ENCODE results near the gene ETV3L. TPM values are rescaled to one million over a fixed set of nuclear protein-coding genes. Genes with fewer than 3 reads are reported as not detected.

Gene ETV3L
- total RNA-seq, 1 donor from 2014 or later = not detected

DNA sequence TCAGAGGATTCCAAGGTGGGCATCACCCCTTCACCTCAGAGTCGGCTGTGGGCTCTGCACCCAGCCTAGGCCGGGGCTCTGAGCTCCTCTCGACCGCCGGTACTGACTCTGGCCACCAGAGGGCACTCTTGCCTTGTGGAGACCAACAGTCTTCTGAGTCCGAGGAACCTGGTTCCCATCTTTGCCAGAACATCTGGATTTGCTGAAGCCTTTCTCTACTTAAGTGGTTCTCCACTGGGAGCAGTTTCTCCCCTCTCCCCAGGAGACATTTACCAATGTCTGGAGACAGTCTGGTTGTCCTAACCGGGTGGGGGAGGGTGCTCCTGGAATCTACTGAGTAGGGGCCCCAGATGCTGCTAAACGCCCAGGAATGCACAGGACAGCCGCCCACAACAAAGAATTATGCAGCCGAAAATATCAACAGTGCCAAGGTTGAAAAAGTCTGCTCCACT, 9.4 kb downstream of the ETV3L start:
- H4K20me1 ChIP-seq (ENCODE audit: low read depth) = no peaks in the 10 kb centered on the region
- H3K4me3 ChIP-seq = no peak overlapping the region
- H3K27ac ChIP-seq = no peak overlapping the region
- H3K27me3 ChIP-seq = no peaks in the 10 kb centered on the region
- Mint-ChIP-seq H3K27me3 (ENCODE audit: insufficient read depth, low read depth) (peaks cover 6% of the 10 kb centered on the region), H3K36me3 (no peaks in the 10 kb centered on the region), H3K27ac (peak overlapping the region; percentile 50), H3K9me3 (no peaks in the 10 kb centered on the region), H3K4me3 (no peak overlapping the region), H3K4me1 (peaks cover 17% of the 10 kb centered on the region)
- DNase-seq (ENCODE audit: low spot score) = peak; percentile 93
- H3K9ac ChIP-seq = no peak overlapping the region
- TF ChIP-seq, protein P1, sequence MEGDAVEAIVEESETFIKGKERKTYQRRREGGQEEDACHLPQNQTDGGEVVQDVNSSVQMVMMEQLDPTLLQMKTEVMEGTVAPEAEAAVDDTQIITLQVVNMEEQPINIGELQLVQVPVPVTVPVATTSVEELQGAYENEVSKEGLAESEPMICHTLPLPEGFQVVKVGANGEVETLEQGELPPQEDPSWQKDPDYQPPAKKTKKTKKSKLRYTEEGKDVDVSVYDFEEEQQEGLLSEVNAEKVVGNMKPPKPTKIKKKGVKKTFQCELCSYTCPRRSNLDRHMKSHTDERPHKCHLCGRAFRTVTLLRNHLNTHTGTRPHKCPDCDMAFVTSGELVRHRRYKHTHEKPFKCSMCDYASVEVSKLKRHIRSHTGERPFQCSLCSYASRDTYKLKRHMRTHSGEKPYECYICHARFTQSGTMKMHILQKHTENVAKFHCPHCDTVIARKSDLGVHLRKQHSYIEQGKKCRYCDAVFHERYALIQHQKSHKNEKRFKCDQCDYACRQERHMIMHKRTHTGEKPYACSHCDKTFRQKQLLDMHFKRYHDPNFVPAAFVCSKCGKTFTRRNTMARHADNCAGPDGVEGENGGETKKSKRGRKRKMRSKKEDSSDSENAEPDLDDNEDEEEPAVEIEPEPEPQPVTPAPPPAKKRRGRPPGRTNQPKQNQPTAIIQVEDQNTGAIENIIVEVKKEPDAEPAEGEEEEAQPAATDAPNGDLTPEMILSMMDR (IDR thresholded peaks at IDR 0.05) = peak; percentile 98
- no peak for TF ChIP-seq EZH2 (IDR thresholded peaks at IDR 0.05)
- no peaks in the 10 kb centered on the region for H3K36me3 ChIP-seq
- H3K79me2 ChIP-seq (ENCODE audit: low read depth) = no peaks in the 10 kb centered on the region
- no peaks in the 10 kb centered on the region for H3F3A ChIP-seq (ENCODE audit: low read depth)
- no peak overlapping the region for H3K4me2 ChIP-seq
- no peaks in the 10 kb centered on the region for H3K9me3 ChIP-seq (ENCODE audit: low read depth)
- no peaks in the 10 kb centered on the region for H3K4me1 ChIP-seq
- peak overlapping the region; percentile 75 for H2AFZ ChIP-seq (replicated peaks)

DNA sequence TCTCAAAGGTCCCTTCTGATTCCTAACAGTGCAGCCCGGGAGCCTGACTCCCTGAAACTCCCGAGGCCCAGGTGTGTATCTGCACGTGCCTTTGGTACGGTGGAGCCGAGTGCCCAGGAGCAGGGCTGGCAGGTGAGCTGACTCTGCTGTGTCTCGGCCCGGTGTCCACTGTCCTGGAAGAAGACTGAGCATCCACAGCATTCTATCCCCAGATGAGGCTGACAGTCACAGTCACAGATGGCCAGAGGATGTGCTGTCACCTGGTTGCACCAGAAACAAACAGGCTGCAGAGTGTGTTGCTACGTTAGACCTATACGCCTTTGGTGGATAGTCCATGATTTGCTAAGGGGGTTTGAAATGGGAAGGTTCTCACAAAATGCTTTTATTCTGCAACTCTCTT, 9.8 kb downstream of the ETV3L start:
- peak overlapping the region; percentile 33 for H3K27ac Mint-ChIP-seq
- H3K4me1 Mint-ChIP-seq = peaks cover 17% of the 10 kb centered on the region
- Histone ChIP-seq H3K4me1 (no peaks in the 10 kb centered on the region), H4K20me1 (ENCODE audit: low read depth) (no peaks in the 10 kb centered on the region), H3K27ac (no peak overlapping the region), H3K27me3 (no peaks in the 10 kb centered on the region), H3K79me2 (ENCODE audit: low read depth) (no peaks in the 10 kb centered on the region), H2AFZ (replicated peaks) (no peak overlapping the region), H3K9me3 (ENCODE audit: low read depth) (no peaks in the 10 kb centered on the region), H3K4me2 (no peak overlapping the region), H3K36me3 (no peaks in the 10 kb centered on the region), H3K9ac (no peak overlapping the region), H3F3A (ENCODE audit: low read depth) (no peaks in the 10 kb centered on the region), H3K4me3 (no peak overlapping the region)
- no peak overlapping the region for H3K4me3 Mint-ChIP-seq
- H3K36me3 Mint-ChIP-seq = no peaks in the 10 kb centered on the region
- DNase-seq (ENCODE audit: low spot score) = no peak
- H3K27me3 Mint-ChIP-seq (ENCODE audit: insufficient read depth, low read depth) = peaks cover 6% of the 10 kb centered on the region
- TF ChIP-seq EZH2phosphoT487 (IDR thresholded peaks at IDR 0.05) (no peak), EZH2 (IDR thresholded peaks at IDR 0.05) (no peak)
- TF ChIP-seq, protein P1 (IDR thresholded peaks at IDR 0.05) = no peak
- H3K9me3 Mint-ChIP-seq = no peaks in the 10 kb centered on the region

DNA sequence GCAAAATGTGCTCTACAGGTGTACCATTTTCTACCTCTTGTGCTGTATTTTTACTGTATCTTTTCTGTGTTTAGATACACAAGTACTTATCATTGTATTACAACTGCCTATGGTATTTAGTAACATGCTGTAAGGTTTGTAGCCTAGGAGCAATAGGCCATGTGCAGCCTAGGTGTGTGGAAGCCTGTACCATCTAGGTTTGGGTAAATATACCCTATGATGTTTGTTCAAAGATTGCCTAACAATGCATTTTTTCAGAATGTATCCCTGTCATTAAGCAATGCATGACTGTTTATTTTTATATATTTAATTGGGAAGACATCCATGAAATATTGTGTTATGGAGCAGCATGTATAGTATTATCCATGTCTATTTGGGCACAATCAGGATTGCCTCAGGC, 11.0 kb downstream of the ETV3L start:
- Histone ChIP-seq H3K27ac (no peak overlapping the region), H3K4me3 (no peak overlapping the region), H2AFZ (replicated peaks) (no peak overlapping the region), H3K9me3 (ENCODE audit: low read depth) (no peaks in the 10 kb centered on the region), H3K36me3 (no peaks in the 10 kb centered on the region), H4K20me1 (ENCODE audit: low read depth) (no peaks in the 10 kb centered on the region), H3K4me2 (no peak overlapping the region), H3K27me3 (no peaks in the 10 kb centered on the region), H3K4me1 (no peaks in the 10 kb centered on the region), H3K9ac (no peak overlapping the region), H3F3A (ENCODE audit: low read depth) (no peaks in the 10 kb centered on the region), H3K79me2 (ENCODE audit: low read depth) (no peaks in the 10 kb centered on the region)
- H3K36me3 Mint-ChIP-seq = no peaks in the 10 kb centered on the region
- H3K9me3 Mint-ChIP-seq = no peaks in the 10 kb centered on the region
- DNase-seq (ENCODE audit: low spot score) = no peak
- H3K27ac Mint-ChIP-seq = no peak overlapping the region
- no peak overlapping the region for H3K4me3 Mint-ChIP-seq
- H3K4me1 Mint-ChIP-seq = peaks cover 9% of the 10 kb centered on the region
- peaks cover 6% of the 10 kb centered on the region for H3K27me3 Mint-ChIP-seq (ENCODE audit: insufficient read depth, low read depth)
- TF ChIP-seq EZH2phosphoT487 (IDR thresholded peaks at IDR 0.05) = no peak
- TF ChIP-seq, protein P1 (IDR thresholded peaks at IDR 0.05) = no peak
- TF ChIP-seq EZH2 (IDR thresholded peaks at IDR 0.05) = no peak
